A549 (cell line): ENCODE results near the gene S1PR1. TPM values are rescaled to one million over a fixed set of nuclear protein-coding genes. Genes with fewer than 3 reads are reported as not detected.

Source experiments
- ATAC-seq, 2 experiments: fragments of 200-7000 bp in 1 of 2; fragments of >200 bp in 1 of 2; cut with Nextera tagmentation in 1 of 2; cut with Tn5 transposase in 1 of 2; 3 replicates each; pipeline versions ENCODE4 v1.8.0 to v1.9.1; 2018 to 2020; ENCODE audit warnings: mild to moderate bottlenecking in 1 of 2, moderate library complexity in 1 of 2
- CTCF ChIA-PET: fragments of 300-600 bp; sonication (Branson Sonifier 250); formaldehyde crosslinking; extraction: SDS; loops from one replicate; lab custom pipeline; 2021; ENCODE audit warnings: antibody characterized with exemption, inconsistent platforms; lab: Yijun Ruan, JAX
- POLR2A ChIA-PET: fragments of 350-600 bp; formaldehyde crosslinking; extraction: SDS; loops from one replicate; lab custom pipeline; 2021; ENCODE audit warnings: antibody characterized with exemption, inconsistent platforms; lab: Yijun Ruan, JAX
- DNase-seq, 2 experiments: peaks; one replicate each; pipeline versions ENCODE4 v3.0.0 to v3.0.0-alpha.2; 2011 to 2016; ENCODE audit warnings: low read depth in 1 of 2, low spot score in 1 of 2
- FAIRE-seq: peaks from 2 replicates; lab custom pipeline; 2011; peaks lifted over from hg19 to GRCh38; lab: Jason Lieb, UNC
- H3K27ac ChIP-seq, 2 experiments: fragments of >200 bp; sonication (Bioruptor Twin); formaldehyde crosslinking; 3 replicates each; pipeline ENCODE4 v1.5.1; 2016 to 2017
- H3K4me1 ChIP-seq: fragments of >200 bp; sonication (Bioruptor Twin); formaldehyde crosslinking; 3 replicates; pipeline ENCODE4 v1.6.1; 2016
- H3K4me2 ChIP-seq: fragments of >200 bp; sonication (Bioruptor Twin); formaldehyde crosslinking; 3 replicates; pipeline ENCODE4 v1.6.1; 2016
- H3K4me3 ChIP-seq: fragments of >200 bp; sonication (Bioruptor Twin); formaldehyde crosslinking; 3 replicates; pipeline ENCODE4 v1.5.1; 2016
- H3K9me3 ChIP-seq: fragments of >200 bp; sonication (Bioruptor Twin); formaldehyde crosslinking; 3 replicates; pipeline ENCODE4 v1.6.1; 2016
- CBX8 ChIP-seq: fragments of 200-600 bp; sonication (generic); IDR thresholded peaks from 2 replicates; pipeline ENCODE4 v1.6.1; 2016
- EHF ChIP-seq: fragments of 250-450 bp; sonication (Bioruptor Pico); IDR thresholded peaks from 2 replicates; pipeline ENCODE4 v1.5.0; 2020; ENCODE audit warnings: mild to moderate bottlenecking
- FOSB ChIP-seq: fragments of 250-450 bp; sonication (Bioruptor Pico); IDR thresholded peaks from 2 replicates; pipeline ENCODE4 v1.5.0; 2020; ENCODE audit warnings: mild to moderate bottlenecking, moderate library complexity
- FOSL2 ChIP-seq, 2 experiments: fragments of 450-650 bp in 1 of 2; fragments of >200 bp in 1 of 2; sonication (Bioruptor Twin) in 1 of 2; formaldehyde crosslinking; IDR thresholded peaks; 2 replicates each; pipeline versions ENCODE4 v1.5.0 to v1.6.1; 2016 to 2020; ENCODE audit warnings: mild to moderate bottlenecking in 1 of 2, moderate library complexity in 1 of 2
- HEYL ChIP-seq: fragments of 250-450 bp; sonication (Bioruptor Pico); IDR thresholded peaks from 2 replicates; pipeline ENCODE4 v1.8.0; 2021; ENCODE audit warnings: mild to moderate bottlenecking, moderate library complexity
- HOXA7 ChIP-seq: fragments of 250-450 bp; sonication (Bioruptor Pico); IDR thresholded peaks from 2 replicates; pipeline ENCODE4 v1.5.0; 2020; ENCODE audit warnings: mild to moderate bottlenecking, moderate library complexity
- HOXB13 ChIP-seq: fragments of 250-450 bp; sonication (Bioruptor Pico); IDR thresholded peaks from 2 replicates; pipeline ENCODE4 v1.5.0; 2020; ENCODE audit warnings: low read depth, mild to moderate bottlenecking, moderate library complexity
- JUN ChIP-seq, 2 experiments: fragments of >200 bp; sonication (Bioruptor Twin); formaldehyde crosslinking; IDR thresholded peaks; 2 replicates in 1 of 2; 3 replicates in 1 of 2; pipeline ENCODE4 v1.6.1; 2016 to 2017
- JUNB ChIP-seq: fragments of >200 bp; sonication (Bioruptor Twin); formaldehyde crosslinking; IDR thresholded peaks from 2 replicates; pipeline ENCODE4 v1.6.1; 2016
- MAFK ChIP-seq: fragments of 450-650 bp; IDR thresholded peaks from 2 replicates; pipeline ENCODE4 v1.6.1; 2014; ENCODE audit not compliant: partially characterized antibody
- NPAS2 ChIP-seq: fragments of 250-450 bp; sonication (Bioruptor Pico); IDR thresholded peaks from 2 replicates; pipeline ENCODE4 v1.8.0; 2022; ENCODE audit warnings: mild to moderate bottlenecking, moderate library complexity, borderline replicate concordance
- PHF8 ChIP-seq: fragments of 200-600 bp; sonication (generic); IDR thresholded peaks from 2 replicates; pipeline ENCODE4 v1.6.1; 2016; ENCODE audit warnings: low read depth, mild to moderate bottlenecking, antibody characterized with exemption, moderate library complexity, borderline replicate concordance
- POLR2A ChIP-seq: IDR thresholded peaks from 2 replicates; pipeline ENCODE4 v1.6.1; 2012; ENCODE audit warnings: mild to moderate bottlenecking, low read length
- RAD21 ChIP-seq, 2 experiments: fragments of >200 bp in 1 of 2; sonication (Bioruptor Twin) in 1 of 2; formaldehyde crosslinking in 1 of 2; IDR thresholded peaks in 1 of 2; conservative IDR thresholded peaks in 1 of 2; 2 replicates in 1 of 2; 3 replicates in 1 of 2; pipeline ENCODE4 v1.6.1; 2012 to 2018; ENCODE audit warnings: inconsistent platforms in 1 of 2
- RFX5 ChIP-seq: fragments of 450-650 bp; IDR thresholded peaks from 2 replicates; pipeline ENCODE4 v1.7.1; 2014; ENCODE audit warnings: antibody characterized with exemption, mild to moderate bottlenecking, moderate library complexity
- SMC3 ChIP-seq: fragments of >200 bp; sonication (Bioruptor Twin); formaldehyde crosslinking; IDR thresholded peaks from 3 replicates; pipeline ENCODE4 v1.6.1; 2018; ENCODE audit warnings: inconsistent platforms
- TFCP2L1 ChIP-seq: fragments of 250-450 bp; sonication (Bioruptor Pico); IDR thresholded peaks from 2 replicates; pipeline ENCODE4 v1.5.0; 2021; ENCODE audit warnings: mild to moderate bottlenecking
- TP53 ChIP-seq: fragments of 250-450 bp; sonication (Bioruptor Pico); IDR thresholded peaks from 2 replicates; pipeline ENCODE4 v1.5.0; 2021; ENCODE audit warnings: mild to moderate bottlenecking, moderate library complexity
- ZC3H11A ChIP-seq: fragments of 450-650 bp; IDR thresholded peaks from 2 replicates; pipeline ENCODE4 v1.6.1; 2014; ENCODE audit warnings: antibody characterized with exemption, mild to moderate bottlenecking
- ZSCAN20 ChIP-seq: fragments of 250-450 bp; sonication (Bioruptor Pico); IDR thresholded peaks from 2 replicates; pipeline ENCODE4 v1.8.0; 2022; ENCODE audit warnings: mild to moderate bottlenecking, moderate library complexity
- WGBS: methylation state at CpG from one replicate; pipeline ENCODE4 v1.1.6; 2017; ENCODE audit errors: missing lambda C conversion rate; 5-methylcytosine and 5-hydroxymethylcytosine counted together
- polyA plus RNA-seq, 4 experiments: library from polyadenylated mRNA; depleted of rRNA in 3 of 4; stranded (reverse); fragments of >200 nt; fragmentation: RNase III in 1 of 4; extraction: RNeasy Plus Mini Kit Qiagen cat#74134 plus additional on column Dnase treatment in 1 of 4; gene quantifications; 2 replicates in 3 of 4; 3 replicates in 1 of 4; pipeline ENCODE4 v1.2.3, GENCODE V29; 2011 to 2017
- TF ChIP-seq, protein P1 (sequence below): IDR thresholded peaks from 2 replicates; pipeline ENCODE4 v1.6.1; 2012; ENCODE audit warnings: low read depth, borderline replicate concordance
- TF ChIP-seq, protein P2 (sequence below): fragments of 150-350 bp; IDR thresholded peaks from 2 replicates; pipeline ENCODE4 v1.6.1; 2014; ENCODE audit warnings: low read depth, mild to moderate bottlenecking, low read length
- TF ChIP-seq, protein P3 (sequence below): fragments of >200 bp; sonication (Bioruptor Twin); formaldehyde crosslinking; IDR thresholded peaks from 2 replicates; pipeline ENCODE4 v1.6.1; 2016
- TF ChIP-seq, protein P4 (sequence below): IDR thresholded peaks from 2 replicates; pipeline ENCODE4 v1.6.1; 2012
- TF ChIP-seq, protein P5 (sequence below): fragments of 200-600 bp; sonication (generic); IDR thresholded peaks from 2 replicates; pipeline ENCODE4 v1.6.1; 2016; ENCODE audit warnings: antibody characterized with exemption, mild to moderate bottlenecking, moderate library complexity

The S1PR1 gene
- polyA plus RNA-seq, 2 of the 4 experiments (the other 2 are of a cell fraction): 0.06 TPM; not detected in 1

DNA sequence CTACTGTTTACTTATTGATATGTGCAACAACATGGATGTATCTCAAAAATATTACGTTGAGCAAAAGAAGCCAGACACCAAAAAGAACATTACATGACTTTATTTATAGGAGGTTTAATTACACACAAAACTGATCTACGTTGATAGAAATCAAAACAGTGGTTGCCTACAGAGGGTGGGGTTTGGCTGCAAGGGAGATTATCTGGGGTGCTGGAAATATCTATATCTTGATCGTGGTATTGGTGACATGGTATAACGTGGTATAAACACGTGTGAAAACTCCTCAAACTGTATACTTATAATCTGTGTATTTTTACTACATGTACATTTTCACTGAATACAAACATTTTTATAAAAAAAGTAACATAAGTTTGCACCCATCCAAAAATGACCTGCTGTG lies 38.9 kb downstream of the S1PR1 start:
- Histone ChIP-seq H3K4me1 (no peaks in the 10 kb centered on the region), H3K9me3 (no peaks in the 10 kb centered on the region), H3K4me2 (no peak overlapping the region), H3K27ac (no peak overlapping the region), H3K4me3 (no peak overlapping the region)
- POLR2A ChIA-PET: no interaction called here
- DNase-seq (no peak), ATAC-seq (no peak), FAIRE-seq (no peak)
- WGBS: 5% methylated on average over 5 of the region's 5 CpGs
- CTCF ChIA-PET: interaction anchor here (1.7 kb wide), 1 partner anchor 13 kb away, joined by 6 read pairs; no protein-coding TSS in a partner anchor
- TF ChIP-seq JUN (IDR thresholded peaks at IDR 0.05) (no peak), JUNB (no peak), EHF (no peak), SMC3 (no peak), MAFK (no peak), PHF8 (no peak), TFCP2L1 (CRISPR knock-in tag) (no peak), RAD21 (conservative IDR thresholded peaks at IDR 0.05 in 1 of 2, IDR thresholded peaks at IDR 0.05 in 1 of 2) (no peak), HOXB13 (CRISPR knock-in tag) (no peak), FOSL2 (IDR thresholded peaks at IDR 0.05) (no peak), FOSL2 (CRISPR knock-in tag; IDR thresholded peaks at IDR 0.05) (no peak)

DNA sequence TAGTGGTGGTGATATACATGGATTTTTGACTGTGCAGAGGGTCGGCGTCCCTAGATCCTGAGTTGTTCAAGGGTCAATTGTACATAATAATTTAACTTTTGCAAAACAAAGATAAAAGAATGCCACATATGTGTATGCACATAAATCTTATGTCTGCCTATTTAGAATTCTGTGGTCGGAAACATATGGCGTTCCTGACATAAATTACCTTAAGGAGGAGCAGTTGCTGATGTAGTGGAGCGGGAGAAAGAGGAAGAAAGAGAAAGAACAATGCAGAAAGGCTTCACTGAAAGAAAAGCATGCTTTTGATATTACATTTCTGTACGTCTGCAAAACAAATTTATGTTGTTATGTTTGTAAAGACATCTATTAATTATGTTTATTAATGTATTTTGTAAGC lies 40.0 kb downstream of the S1PR1 start:
- Histone ChIP-seq H3K4me3 (no peak overlapping the region), H3K4me2 (no peak overlapping the region), H3K9me3 (no peaks in the 10 kb centered on the region), H3K27ac (no peak overlapping the region), H3K4me1 (no peaks in the 10 kb centered on the region)
- WGBS: 52% methylated on average over 6 of the region's 6 CpGs
- CTCF ChIA-PET: interaction anchor here (0.9 to 1.7 kb wide), 2 partner anchors 11 to 12 kb away, joined by 4 to 6 read pairs; no protein-coding TSS in a partner anchor
- no peak for TF ChIP-seq JUNB
- TF ChIP-seq, protein P1, sequence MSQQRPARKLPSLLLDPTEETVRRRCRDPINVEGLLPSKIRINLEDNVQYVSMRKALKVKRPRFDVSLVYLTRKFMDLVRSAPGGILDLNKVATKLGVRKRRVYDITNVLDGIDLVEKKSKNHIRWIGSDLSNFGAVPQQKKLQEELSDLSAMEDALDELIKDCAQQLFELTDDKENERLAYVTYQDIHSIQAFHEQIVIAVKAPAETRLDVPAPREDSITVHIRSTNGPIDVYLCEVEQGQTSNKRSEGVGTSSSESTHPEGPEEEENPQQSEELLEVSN: no peak
- TF ChIP-seq NPAS2 (CRISPR knock-in tag): no peak
- TF ChIP-seq HEYL (CRISPR knock-in tag): no peak
- no peak for TF ChIP-seq HOXA7
- POLR2A ChIA-PET: no interaction called here
- no peak for DNase-seq
- no peak for FAIRE-seq
- no peak for ATAC-seq

DNA sequence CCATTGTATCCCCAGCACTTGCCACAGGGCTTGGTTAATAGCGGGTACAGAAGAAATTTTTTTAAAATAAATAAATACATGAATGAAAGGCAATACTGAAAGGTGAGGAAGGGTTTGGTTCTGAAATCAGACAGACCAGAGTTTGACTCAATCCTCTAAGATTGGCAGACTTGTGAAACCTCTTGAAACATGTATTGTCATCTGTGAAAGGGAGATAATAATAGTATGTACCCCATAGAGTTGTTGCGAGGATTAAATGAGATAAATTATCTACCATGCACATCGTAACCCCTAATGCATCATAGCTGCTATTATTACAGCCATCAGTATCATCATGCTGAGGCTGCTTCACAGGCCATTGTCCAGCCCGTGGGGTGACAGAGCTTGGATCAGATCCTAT lies 41.4 kb downstream of the S1PR1 start:
- DNase-seq: no peak
- Histone ChIP-seq H3K4me1 (no peaks in the 10 kb centered on the region), H3K4me2 (no peak overlapping the region)
- CTCF ChIA-PET: interaction anchor here (1.4 kb wide), 1 partner anchor 39 kb away, joined by 4 read pairs; no protein-coding TSS in a partner anchor
- ATAC-seq: no peak
- WGBS: 68% methylated on average over 4 of the region's 4 CpGs
- POLR2A ChIA-PET: no interaction called here
- no peak for TF ChIP-seq RAD21 (conservative IDR thresholded peaks at IDR 0.05 in 1 of 2, IDR thresholded peaks at IDR 0.05 in 1 of 2)
- TF ChIP-seq ZSCAN20 (CRISPR knock-in tag): no peak
- TF ChIP-seq, protein P2, sequence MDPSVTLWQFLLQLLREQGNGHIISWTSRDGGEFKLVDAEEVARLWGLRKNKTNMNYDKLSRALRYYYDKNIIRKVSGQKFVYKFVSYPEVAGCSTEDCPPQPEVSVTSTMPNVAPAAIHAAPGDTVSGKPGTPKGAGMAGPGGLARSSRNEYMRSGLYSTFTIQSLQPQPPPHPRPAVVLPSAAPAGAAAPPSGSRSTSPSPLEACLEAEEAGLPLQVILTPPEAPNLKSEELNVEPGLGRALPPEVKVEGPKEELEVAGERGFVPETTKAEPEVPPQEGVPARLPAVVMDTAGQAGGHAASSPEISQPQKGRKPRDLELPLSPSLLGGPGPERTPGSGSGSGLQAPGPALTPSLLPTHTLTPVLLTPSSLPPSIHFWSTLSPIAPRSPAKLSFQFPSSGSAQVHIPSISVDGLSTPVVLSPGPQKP: no peak
- TF ChIP-seq, all 56 proteins: peak for 0
- Histone ChIP-seq H3K4me3 (no peak overlapping the region), H3K27ac (no peak overlapping the region), H3K9me3 (no peaks in the 10 kb centered on the region)
- FAIRE-seq: no peak

DNA sequence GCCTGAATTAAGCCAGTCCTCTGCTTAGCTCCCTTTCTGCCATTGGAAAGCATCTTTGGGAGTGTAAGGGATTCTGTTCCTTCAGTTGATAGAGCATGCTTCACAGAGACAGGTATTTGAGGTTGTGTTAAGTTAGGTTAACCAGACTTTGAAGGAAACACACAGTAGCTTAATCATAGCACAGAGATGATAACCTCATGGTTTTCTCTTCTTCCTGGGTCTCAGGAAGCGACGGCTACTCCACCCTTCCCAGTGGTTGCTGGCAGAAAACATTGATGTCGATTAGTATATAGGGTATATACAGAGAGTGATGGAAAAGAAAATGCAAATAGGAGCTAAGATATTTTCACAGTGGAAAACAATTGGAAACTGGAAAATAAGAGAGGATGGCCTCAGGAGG lies 42.0 kb downstream of the S1PR1 start:
- FAIRE-seq (no peak), ATAC-seq (no peak), DNase-seq (no peak)
- ChIA-PET CTCF (interaction anchor here (1.4 to 1.5 kb wide), 3 partner anchors 10 to 40 kb away, joined by 3 to 9 read pairs (median 4); no protein-coding TSS in a partner anchor), POLR2A (no interaction called here)
- Histone ChIP-seq H3K27ac (no peak overlapping the region), H3K4me1 (no peaks in the 10 kb centered on the region), H3K9me3 (no peaks in the 10 kb centered on the region), H3K4me3 (no peak overlapping the region), H3K4me2 (no peak overlapping the region)
- 70% methylated on average over 3 of the region's 3 CpGs for WGBS
- TF ChIP-seq TP53: no peak
- TF ChIP-seq, protein P3, sequence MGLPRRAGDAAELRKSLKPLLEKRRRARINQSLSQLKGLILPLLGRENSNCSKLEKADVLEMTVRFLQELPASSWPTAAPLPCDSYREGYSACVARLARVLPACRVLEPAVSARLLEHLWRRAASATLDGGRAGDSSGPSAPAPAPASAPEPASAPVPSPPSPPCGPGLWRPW: no peak
- no peak for TF ChIP-seq RFX5
- TF ChIP-seq CBX8: no peak
- no peak for TF ChIP-seq ZC3H11A
- TF ChIP-seq, protein P4, sequence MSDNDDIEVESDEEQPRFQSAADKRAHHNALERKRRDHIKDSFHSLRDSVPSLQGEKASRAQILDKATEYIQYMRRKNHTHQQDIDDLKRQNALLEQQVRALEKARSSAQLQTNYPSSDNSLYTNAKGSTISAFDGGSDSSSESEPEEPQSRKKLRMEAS: no peak
- TF ChIP-seq JUNB: no peak
- TF ChIP-seq FOSB (CRISPR knock-in tag): no peak
- no peak for TF ChIP-seq POLR2A
- TF ChIP-seq HOXB13 (CRISPR knock-in tag): no peak
- TF ChIP-seq, protein P5, sequence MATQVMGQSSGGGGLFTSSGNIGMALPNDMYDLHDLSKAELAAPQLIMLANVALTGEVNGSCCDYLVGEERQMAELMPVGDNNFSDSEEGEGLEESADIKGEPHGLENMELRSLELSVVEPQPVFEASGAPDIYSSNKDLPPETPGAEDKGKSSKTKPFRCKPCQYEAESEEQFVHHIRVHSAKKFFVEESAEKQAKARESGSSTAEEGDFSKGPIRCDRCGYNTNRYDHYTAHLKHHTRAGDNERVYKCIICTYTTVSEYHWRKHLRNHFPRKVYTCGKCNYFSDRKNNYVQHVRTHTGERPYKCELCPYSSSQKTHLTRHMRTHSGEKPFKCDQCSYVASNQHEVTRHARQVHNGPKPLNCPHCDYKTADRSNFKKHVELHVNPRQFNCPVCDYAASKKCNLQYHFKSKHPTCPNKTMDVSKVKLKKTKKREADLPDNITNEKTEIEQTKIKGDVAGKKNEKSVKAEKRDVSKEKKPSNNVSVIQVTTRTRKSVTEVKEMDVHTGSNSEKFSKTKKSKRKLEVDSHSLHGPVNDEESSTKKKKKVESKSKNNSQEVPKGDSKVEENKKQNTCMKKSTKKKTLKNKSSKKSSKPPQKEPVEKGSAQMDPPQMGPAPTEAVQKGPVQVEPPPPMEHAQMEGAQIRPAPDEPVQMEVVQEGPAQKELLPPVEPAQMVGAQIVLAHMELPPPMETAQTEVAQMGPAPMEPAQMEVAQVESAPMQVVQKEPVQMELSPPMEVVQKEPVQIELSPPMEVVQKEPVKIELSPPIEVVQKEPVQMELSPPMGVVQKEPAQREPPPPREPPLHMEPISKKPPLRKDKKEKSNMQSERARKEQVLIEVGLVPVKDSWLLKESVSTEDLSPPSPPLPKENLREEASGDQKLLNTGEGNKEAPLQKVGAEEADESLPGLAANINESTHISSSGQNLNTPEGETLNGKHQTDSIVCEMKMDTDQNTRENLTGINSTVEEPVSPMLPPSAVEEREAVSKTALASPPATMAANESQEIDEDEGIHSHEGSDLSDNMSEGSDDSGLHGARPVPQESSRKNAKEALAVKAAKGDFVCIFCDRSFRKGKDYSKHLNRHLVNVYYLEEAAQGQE: no peak
